DMS79 (cell line): ENCODE data around the gene ARSA.
"Not testable (repeated sequence)": the region's sequence is repeated elsewhere in the genome, so short reads cannot be mapped to it uniquely, and the experiment has no call there.

Experiments
- DNase-seq: peaks from one replicate; lab custom pipeline; 2025; lab: John Stamatoyannopoulos, UW

Gene ARSA

DNA sequence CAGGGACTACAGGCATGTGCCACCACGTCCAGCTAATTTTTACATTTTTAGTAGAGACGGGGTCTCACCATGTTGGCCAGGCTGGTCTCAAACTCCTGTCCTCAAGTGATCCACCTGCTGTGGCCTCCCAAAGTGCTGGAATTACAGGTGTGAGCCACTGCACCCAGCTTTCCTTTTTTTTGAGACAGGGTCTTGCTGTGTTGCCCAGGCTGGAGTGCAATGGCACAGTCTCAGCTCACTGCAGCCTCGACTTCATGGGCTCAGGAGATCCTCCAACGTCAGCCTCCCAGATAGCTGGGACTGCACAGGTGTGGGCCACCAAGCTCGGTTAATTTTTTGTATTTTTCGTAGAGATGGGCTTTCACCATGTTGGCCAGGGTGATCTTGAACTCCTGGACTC, 26.7 kb upstream of the ARSA start:
- not testable (repeated sequence) for DNase-seq

DNA sequence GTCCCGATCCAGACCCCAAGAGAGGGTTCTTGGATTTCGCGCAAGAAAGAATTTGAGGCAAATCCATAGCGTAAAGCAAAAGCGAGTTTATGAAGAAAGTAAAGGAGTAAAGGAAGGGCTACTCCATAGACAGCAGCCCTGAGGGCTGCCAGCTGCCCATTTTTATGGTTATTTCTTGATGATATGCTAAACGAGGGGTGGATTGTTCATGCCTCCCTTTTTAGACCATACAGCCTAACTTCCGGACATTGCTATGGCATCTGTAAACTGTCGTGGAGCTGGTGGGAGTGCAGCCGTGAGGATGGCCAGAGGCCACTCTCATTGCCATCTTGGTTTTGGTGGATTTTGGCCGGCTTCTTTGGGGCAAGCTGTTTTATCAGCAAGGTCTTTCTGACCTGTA, 25.3 kb upstream of the ARSA start:
- no peak for DNase-seq

DNA sequence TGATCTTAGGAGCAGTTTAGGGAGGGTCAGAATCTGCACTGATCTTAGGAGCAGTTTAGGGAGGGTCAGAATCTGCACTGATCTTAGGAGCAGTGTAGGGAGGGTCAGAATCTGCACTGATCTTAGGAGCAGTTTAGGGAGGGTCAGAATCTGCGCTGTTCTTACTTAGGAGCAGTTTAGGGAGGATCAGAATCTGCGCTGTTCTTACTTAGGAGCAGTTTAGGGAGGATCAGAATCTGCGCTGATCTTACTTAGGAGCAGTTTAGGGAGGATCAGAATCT, 15.8 kb upstream of the ARSA start:
- not testable (repeated sequence) for DNase-seq

DNA sequence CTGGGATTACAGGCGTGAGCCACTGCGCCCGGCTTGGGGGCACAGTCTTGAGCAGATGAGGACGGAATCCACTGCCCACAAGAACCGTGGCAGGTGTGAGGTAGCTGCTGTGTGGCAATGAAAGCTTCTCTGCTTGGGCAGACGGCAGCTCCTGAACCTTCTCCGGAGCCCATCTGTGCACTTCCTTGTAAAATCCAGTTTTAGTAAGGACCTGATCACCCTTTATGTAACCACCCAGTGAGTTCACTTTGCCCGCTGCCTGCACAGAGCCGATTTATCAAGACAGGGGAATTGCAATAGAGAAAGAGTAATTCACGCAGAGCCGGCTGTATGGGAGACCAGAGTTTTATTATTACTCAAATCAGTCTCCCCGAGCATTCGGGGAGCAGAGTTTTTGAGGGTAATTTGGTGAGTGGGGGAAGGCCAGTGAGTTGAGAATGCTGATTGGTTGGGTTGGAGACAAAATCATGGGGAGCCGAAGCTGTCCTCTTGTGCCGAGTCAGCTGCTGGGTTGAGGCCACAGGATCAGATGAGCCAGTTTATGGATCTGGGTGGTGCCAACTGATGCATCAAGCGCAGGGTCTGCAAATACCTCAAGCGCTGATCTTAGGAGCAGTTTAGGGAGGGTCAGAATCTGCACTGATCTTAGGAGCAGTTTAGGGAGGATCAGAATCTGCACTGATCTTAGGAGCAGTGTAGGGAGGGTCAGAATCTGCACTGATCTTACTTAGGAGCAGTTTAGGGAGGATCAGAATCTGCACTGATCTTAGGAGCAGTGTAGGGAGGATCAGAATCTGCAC, 15.3 kb upstream of the ARSA start:
- not testable (repeated sequence) for DNase-seq

DNA sequence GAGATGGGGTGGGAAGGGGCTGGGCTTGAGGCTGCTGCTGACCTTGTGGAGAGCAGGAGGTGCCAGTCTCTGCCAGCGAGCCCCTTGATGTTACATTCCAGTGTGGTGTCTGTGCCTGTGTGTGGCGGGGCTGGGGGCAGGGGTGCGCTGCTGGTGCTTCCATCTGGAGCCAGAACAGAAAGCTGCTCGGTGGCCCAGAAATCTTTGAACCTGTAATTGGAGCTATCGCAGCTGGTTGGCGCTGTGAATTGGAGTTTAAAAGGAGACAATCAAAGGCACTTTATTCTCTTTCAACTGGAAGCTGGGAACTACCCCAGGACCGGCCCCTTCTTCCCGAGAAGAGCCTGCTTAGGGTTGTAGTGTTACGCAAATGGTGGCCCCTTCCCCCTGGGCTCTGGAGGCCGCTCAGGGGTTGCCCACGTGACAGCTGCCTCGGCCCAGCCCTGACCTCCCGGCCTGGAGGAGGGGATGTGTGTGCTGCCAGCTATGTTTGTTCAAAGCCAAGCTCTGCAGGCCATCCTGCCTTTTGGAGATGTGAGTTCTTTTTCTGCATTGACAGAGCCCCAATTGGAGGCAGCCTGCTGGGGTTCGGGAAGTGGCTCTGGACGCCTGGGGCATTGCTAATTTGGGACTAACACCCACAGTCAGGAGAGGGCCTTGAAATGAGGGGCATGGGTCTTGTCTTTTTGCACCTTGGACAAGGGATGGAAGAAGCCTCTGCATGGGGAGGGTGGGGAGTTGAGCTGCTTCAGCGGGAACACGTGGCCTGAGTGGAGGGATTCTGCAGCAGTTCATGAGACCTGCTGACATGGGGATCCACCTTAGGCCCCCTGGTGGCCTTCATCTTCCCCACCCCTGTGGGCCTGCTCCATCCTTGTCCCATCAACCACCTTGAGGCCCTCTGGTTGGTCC, 14.0 kb upstream of the ARSA start:
- no peak for DNase-seq

DNA sequence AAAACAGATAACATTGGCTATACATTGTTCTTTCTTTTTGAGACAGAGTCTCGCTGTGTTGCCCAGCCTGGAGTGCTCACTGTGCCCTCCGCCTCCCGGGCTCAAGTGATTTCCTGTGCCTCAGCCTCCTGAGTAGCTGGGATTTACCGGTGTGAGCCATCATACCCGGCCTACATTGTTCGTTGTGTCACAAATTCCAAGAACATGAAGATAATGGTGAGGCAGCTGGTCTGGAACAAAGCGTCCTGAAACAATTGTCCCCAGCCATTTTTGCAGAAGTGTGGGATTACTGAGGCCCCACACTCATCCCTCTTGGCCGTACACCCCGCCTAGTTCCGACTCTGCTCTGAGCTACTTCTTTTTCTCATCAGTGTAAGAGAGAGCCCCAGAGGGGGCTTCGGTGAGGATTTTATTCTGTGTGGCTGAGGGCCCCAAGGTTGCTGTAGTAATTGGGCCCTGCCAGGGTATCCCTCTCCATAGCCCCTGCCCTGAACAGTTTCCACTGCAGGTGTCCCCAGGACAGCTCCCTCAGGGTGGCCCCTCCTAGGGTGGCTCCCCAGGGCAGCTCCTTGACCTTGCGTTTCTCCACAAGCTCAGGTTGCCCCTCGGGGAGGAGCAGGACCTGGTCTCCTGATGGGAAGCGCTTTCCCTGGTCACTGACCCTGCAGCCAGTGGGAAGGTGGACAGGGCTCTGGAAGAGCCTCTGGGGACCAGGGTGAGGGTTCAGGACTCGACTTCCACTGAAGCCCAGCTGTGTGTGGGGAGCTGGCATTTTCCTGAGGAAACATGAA, 13.1 kb upstream of the ARSA start:
- no peak for DNase-seq

DNA sequence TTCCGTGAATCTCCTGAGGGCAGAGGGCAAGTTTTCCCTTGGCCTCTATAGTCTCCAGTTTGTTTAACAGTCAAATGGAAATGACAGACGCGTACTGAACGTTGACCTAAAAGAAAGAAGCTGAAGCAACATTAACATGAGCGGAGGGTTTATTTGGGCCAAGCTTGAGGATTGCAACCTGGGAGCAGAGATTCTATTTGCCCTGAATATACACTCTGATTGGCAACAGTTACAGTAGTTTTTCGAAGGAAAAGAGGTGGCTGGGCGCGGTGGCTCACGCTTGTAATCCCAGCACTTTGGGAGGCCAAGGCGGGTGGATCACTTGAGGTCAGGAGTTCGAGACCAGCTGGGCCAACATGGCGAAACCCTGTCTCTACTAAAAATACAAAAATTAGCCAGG, 12.3 kb upstream of the ARSA start:
- not testable (repeated sequence) for DNase-seq

DNA sequence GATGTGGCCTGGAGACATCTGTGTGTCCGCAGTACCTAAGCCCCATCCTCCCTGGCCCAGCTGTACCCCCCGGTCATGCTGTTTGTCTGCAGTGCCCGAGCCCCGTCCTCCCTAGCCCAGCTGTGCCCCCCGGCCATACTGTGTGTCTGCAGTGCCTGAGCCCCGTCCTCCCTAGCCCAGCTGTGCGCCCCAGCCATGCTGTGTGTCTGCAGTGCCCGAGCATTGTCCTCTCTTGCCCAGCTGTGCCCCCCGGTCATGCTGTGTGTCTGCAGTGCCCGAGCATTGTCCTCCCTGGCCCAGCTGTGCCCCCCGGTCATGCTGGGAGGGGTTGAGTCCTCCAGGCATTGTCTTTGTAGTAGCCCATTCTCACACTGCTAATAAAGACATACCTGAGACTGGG, 7.6 kb upstream of the ARSA start:
- DNase-seq, result no peak

DNA sequence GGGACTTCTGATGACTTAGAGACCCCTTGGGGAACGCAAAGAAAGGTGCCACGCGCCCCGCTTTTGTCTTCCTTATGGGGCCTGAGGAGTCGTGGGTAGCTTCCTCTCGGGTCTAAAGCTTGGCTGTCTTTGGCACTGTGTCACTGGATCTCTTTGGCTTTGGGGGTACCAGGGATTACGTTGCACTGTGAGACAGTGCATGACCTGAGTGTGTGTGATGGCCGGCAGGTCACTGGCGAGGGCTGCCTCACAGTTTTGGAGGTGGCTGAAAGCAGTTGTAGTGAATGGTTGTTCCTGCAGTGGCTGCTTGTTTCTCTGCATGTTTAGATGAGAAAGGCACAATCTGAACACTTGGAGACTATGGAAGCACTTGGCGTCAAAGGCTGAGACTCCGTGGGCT, 5.8 kb upstream of the ARSA start:
- no peak for DNase-seq

DNA sequence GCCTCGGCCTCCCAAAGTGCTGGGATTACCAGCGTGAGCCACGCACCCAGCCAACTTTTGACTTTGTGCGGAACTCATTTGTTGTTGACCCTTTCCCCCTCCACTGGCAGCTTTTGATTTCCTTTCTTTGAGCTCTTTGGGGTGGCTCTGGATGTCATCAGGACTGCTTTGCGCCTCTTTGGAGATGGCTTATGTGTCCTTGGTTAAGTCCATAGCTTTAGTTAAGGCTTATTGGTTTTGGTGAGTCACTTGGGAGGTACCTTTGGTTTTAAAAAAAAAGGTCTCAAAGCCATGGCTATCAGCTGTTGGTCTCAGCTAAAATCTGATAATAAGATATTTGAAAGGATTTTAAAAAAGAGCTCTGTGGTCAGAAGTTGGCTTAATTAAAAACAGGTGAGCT, 5.1 kb upstream of the ARSA start:
- no peak for DNase-seq

DNA sequence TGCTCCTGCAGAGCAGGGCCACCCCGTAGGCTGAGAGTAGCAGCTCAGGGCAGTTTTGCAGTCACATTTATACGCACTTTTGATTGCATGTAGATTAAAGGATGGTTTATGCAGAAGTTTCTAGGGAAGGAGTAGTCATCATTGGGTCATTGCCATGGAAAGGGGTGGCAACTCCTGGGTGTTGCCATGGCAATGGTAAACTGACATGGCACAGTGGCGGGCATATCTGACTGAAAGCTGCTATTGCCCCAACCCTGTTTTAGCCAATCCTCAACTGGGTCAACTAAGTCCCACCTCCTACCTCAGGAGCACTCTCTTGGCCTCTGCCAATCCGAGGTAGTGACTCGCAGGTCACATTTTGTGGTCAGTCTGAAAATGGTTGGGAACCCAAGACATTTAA, 2.4 kb upstream of the ARSA start:
- no peak for DNase-seq

DNA sequence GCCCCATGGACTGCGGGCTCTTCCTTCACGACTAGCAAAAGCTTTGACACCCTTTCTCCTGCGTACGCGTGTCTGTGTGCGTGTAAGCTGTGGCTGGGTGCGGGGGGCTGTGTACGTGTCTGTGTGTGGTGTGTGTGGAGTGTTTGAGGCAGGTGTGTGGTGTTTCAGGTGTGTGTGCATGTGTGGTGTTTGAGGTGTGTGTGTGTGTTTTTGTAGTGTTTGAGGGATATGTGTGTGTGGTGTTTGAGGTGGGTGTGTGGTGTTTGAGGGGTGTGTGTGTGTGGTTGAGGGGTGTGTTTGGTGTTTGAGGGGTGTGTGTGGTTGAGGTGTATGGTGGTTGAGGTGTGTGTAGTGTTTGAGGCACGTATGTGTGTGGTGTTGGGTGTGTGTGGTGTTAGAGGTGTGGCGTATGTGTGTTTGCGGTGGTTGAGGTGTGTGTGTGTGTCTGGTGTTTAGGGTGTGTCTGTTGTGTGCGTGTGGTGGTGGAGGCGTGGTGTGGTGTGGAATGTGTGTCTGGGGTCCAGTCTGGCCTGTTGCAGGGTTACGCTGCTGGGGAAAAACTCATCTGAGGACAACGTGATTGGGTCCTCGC, 687 bp upstream of the ARSA start:
- DNase-seq, result no peak

DNA sequence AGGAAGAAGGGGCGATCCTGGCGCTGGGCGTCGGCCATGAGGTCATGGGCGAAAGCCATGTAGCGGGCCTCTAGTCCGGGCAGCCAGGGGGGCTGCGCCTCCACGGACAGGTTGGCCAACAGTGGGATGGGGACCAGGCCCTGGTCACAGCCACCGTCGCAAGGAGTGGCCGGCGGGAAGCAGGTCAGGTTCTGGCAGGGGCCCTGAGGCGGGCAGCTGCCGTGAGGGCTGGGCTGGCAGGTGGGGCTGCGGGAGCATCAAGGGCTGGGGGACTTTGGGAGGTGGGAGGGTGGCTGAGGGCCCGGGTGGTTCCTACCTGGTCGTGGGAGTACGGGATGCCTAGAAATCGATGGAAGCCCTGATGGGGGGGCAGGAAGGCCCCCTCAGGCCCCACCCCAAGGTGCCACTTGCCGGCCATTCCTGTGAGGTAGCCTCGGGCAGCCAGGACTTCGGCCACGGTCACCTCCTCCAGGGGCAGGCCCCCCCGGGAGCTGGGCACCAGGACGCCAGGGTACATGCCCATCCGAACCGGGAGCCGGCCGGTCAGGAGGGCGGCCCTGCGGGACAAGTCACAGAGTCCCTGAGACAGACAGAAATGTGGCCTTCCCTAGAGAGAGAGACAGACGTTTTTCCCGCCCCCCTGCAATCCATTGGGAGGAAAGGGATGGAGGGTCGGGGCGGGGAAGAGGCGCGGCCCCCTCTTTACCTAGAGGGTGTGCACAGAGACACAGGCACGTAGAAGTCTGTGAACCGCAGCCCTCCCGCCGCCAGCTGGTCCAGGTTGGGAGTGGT, 906 bp downstream of the ARSA start:
- no peak for DNase-seq

DNA sequence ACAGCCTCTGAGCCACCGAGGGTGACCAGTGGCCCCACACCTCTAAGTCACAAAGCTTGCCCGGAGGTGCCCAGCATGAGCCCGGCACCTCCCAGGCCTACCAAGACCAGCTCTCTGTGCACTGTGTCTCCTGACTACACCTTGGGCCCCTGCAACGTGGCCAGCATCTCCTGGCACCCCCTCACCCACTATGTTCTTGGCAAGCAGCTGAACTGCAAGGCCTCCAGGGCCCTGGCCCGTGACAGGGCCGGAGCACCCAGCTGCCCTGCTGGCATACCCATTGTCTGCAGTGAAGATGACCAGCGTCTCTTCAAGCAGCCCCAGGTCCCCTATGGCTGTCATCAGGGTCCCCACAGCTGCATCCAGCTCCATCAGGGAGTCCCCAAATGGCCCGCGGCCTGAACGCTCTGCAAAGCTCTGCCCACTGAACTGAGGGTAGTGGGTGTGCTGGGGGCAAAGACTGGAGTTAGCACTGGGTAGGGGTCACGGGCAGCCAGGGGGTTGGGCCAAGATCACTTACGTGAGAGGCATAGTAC, 1.6 kb downstream of the ARSA start:
- DNase-seq, result no peak

DNA sequence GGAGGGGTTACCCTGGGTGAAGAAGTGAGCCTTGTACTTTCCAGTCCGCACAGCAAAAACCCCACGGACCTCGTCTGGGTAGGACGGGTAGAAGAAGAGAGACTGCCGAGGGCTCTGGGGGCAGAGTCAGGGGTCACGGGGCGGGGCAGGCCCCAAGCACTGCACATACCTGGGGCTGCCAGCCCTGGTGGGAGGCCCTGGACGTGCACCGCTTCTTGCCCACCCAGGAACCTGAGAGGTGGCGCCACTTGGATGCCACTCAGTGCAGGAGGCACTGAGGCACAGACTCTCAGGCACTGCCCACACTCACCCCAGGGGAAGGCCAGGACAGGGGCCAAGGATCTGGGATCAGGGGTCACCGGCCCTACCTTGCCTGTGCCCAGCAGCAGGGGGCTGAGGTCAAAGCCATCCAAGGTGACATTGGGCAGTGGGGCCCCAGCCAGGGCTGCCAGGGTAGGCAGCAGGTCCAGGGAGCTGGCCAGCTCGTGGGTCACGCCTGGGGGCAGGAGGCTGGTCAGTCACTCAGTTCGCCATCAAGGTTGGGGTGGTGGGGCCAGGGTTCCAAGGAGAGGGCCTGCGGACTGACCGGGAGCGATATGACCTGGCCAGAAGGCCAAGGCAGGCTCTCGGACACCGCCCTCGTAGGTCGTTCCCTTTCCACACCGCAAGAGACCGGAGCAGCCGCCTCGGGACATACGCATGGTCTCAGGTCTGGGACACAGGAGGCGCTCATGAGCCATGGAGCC, 2.2 kb downstream of the ARSA start:
- no peak for DNase-seq

DNA sequence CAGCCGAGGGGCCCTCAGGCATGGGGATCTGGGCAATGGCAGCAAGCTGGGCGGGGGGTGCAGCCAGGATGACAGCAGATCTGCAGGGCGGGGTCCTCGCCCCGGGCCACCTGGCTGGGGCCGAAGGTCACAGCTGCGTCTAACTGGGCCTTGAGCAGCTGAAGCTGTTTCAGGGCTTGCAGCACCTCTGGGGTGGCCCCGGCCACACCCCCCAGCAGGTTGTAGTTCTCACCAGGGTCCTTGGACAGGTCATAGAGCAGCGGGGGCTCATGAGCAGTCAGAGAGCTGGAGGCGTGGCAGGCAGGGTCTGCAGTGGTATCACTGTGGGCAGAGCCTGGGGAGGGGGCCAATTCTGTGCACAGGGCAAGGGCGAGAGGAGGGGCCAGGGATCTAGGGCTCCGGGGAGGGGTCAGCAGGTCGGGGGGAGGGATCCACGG, 2.8 kb downstream of the ARSA start:
- no peak for DNase-seq

DNA sequence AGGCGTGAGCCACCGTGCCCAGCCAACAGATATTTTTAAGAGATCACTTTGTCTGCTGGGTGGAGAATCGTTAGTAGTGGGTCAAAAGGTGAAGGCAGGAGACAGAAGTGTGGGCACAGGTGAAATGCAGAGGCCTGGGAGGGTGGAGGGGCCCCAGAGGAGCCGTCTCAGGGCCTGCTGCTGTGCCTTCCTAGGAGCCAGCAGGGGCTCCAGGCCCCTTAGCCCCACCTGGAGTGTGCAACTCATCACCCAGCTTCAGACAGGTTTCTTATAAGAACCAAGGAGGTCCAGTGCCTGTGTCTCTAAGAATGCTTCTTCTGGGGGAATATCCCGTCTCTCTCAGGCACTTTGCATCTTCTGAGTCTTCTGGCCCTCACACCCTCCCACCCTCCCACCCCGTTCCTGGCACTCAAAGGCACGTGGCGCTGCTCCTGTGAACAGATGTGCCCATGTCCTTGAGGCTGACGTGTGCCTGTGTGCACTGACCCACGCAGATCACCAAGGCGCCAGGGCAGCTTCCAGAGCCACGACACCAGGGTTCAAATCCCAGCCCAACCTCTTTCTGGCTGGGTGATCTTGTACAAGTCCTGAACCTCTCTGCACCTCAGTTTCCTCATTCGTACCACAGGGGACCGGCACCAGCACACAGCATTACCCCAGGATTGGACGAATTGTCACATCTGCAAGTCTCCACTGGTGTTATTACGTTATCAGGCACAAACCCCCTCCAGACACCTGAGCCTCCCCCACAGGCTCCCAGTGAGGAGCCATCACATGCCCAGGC, 3.4 kb downstream of the ARSA start:
- DNase-seq, result no peak

DNA sequence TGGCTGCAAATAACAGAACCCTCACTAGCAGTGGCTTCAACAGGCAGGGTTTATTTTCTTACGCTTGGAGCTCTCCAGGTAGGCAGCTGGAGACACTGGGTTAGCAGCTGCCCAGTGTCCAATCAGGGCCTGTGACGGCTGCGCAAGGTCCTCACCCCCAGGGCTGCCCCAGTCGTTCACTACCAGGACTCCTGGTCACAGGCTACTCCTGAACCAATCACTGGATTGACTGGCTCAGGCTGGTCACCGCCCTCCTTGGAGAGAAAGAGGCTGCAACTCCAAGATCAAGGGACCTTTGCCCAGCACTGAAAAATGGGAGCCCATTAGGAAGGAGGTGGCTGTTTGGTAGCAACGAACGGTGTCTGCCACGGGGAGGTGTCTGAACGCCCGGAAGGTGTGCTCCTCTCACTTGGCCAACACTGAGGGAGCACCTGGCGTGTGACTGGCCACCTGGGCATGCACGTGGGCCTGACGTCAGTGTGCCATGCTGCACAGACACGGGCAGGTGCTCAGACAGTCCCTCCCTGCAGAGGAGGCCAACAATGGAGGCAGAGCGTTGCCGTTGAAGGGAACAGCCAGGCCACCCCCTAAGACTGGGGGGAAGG, 5.1 kb downstream of the ARSA start:
- DNase-seq, result peak; percentile 67
